ENCODE data around the gene KRT25. TPM values are rescaled to one million over a fixed set of nuclear protein-coding genes. Genes with fewer than 3 reads are reported as not detected.

The KRT25 gene
- total RNA-seq, 1 donor from 2014 or later: not detected

DNA sequence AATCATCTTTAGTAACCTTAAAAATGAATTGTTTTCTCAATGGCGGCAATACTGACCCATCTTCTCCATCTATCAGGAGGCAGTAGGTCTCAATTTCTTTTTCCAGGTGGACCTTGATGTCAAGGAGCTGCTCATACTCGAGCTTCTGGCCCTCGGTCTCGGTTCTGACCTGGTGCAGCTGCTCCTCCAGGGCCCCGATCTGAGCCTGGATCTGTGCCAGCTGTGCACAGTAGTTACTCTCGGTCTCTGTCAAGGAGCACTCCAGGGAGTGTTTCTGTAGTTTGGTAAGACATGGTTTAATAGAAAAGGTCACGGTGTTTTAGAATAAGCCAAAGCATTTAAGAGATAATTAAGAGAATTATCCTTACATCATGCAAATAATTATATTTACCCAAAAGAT lies 22.3 kb upstream of the KRT25 start:
- no peak for DNase-seq
- H3K4me3 Mint-ChIP-seq (ENCODE audit: unreplicated experiment): no peak overlapping the region
- H3K27me3 Mint-ChIP-seq (ENCODE audit: unreplicated experiment): no peaks in the 10 kb centered on the region
- TF ChIP-seq, protein P1, sequence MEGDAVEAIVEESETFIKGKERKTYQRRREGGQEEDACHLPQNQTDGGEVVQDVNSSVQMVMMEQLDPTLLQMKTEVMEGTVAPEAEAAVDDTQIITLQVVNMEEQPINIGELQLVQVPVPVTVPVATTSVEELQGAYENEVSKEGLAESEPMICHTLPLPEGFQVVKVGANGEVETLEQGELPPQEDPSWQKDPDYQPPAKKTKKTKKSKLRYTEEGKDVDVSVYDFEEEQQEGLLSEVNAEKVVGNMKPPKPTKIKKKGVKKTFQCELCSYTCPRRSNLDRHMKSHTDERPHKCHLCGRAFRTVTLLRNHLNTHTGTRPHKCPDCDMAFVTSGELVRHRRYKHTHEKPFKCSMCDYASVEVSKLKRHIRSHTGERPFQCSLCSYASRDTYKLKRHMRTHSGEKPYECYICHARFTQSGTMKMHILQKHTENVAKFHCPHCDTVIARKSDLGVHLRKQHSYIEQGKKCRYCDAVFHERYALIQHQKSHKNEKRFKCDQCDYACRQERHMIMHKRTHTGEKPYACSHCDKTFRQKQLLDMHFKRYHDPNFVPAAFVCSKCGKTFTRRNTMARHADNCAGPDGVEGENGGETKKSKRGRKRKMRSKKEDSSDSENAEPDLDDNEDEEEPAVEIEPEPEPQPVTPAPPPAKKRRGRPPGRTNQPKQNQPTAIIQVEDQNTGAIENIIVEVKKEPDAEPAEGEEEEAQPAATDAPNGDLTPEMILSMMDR (IDR thresholded peaks at IDR 0.05; ENCODE audit: partially characterized antibody, unreplicated experiment): no peak
- H3K4me1 Mint-ChIP-seq (ENCODE audit: low read depth, unreplicated experiment): no peaks in the 10 kb centered on the region
- H3K9me3 Mint-ChIP-seq (ENCODE audit: unreplicated experiment): no peaks in the 10 kb centered on the region
- no peak overlapping the region for H3K27ac Mint-ChIP-seq (ENCODE audit: unreplicated experiment)
- H3K36me3 Mint-ChIP-seq (ENCODE audit: unreplicated experiment): no peaks in the 10 kb centered on the region

DNA sequence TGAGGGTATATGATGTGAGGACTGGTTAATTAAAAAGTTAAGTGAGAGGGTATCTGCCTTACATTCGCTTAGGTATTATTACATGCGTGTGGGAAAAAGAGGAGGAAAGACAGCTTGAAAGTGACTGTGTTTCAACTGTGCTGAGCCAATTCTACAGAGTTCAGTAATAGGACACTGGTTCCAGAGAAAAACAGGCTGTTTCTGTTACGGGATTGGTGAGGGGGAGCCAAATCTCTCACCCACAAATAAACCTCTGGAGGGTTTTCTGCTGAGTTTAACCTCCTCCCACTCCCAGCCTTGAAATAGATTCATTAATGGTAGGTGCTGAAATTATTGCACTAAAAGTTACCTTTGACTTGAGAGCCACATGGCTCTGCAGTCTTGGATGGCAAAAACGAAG lies 20.8 kb upstream of the KRT25 start:
- peaks cover 2% of the 10 kb centered on the region for H3K27me3 Mint-ChIP-seq (ENCODE audit: unreplicated experiment)
- H3K36me3 Mint-ChIP-seq (ENCODE audit: unreplicated experiment): no peaks in the 10 kb centered on the region
- no peak for DNase-seq
- H3K4me3 Mint-ChIP-seq (ENCODE audit: unreplicated experiment): no peak overlapping the region
- no peak overlapping the region for H3K27ac Mint-ChIP-seq (ENCODE audit: unreplicated experiment)
- no peaks in the 10 kb centered on the region for H3K4me1 Mint-ChIP-seq (ENCODE audit: low read depth, unreplicated experiment)
- no peaks in the 10 kb centered on the region for H3K9me3 Mint-ChIP-seq (ENCODE audit: unreplicated experiment)
- TF ChIP-seq, protein P1 (IDR thresholded peaks at IDR 0.05; ENCODE audit: partially characterized antibody, unreplicated experiment): no peak

DNA sequence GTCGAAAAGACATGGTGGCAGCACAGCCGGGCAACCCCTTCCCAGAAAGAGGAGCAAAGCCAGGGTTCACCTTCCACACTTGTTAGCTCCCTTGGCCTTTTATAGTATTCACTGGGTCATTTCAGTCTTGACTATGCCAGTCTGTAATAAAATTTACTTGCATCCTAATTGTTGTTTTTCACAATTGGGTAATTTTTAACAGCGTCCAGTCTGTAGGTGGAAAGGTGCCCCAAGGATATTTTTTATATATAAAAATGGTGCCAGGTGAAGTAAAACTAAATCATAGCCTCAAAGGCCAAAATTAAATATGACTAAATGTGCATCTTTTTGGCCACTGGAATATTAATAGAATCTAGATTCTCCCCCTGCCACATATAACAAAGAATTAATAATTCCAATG lies 17.0 kb upstream of the KRT25 start, which contains the start of gene KRT26:
TSS of gene KRT26 (minus strand) at position 101 of the 400 bp plus-strand sequence. CDS start at position 13, 88 bp downstream.
- H3K27ac Mint-ChIP-seq (ENCODE audit: unreplicated experiment): no peak within 1 kb of the TSS

DNA sequence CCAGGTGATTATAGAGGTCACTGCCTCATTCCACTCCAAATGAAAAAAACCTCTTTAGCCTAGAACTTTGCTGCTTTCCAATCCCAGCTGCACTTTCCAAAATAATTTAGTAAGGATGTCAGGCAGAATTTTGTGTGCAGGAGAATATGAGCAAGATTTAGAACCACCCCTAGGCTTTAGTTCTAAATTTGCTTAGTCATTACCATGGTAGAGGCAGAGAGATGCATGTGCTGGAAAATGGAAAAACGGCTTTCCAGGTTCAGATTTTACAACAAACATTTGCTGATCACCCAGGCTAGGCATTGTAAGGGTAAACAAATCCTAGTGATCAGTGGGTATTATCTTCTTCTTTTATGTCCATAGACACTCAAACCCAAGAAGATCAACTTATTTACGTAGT lies 10.5 kb upstream of the KRT25 start:
- Mint-ChIP-seq H3K4me3 (ENCODE audit: unreplicated experiment) (no peak overlapping the region), H3K27me3 (ENCODE audit: unreplicated experiment) (no peaks in the 10 kb centered on the region), H3K9me3 (ENCODE audit: unreplicated experiment) (peaks cover 8% of the 10 kb centered on the region), H3K4me1 (ENCODE audit: low read depth, unreplicated experiment) (no peaks in the 10 kb centered on the region), H3K36me3 (ENCODE audit: unreplicated experiment) (peaks cover 13% of the 10 kb centered on the region), H3K27ac (ENCODE audit: unreplicated experiment) (no peak overlapping the region)
- TF ChIP-seq, protein P1 (IDR thresholded peaks at IDR 0.05; ENCODE audit: partially characterized antibody, unreplicated experiment): no peak
- no peak for DNase-seq

More for the DNA sequence above, 17.0 kb upstream of the KRT25 start, which contains the start of gene KRT26:
- H3K27me3 Mint-ChIP-seq (ENCODE audit: unreplicated experiment): peaks cover 2% of the 10 kb centered on the region
- no peaks in the 10 kb centered on the region for H3K36me3 Mint-ChIP-seq (ENCODE audit: unreplicated experiment)
- no peak within 1 kb of the TSS for H3K4me3 Mint-ChIP-seq (ENCODE audit: unreplicated experiment)
- no peak for DNase-seq
- no peaks in the 10 kb centered on the region for H3K4me1 Mint-ChIP-seq (ENCODE audit: low read depth, unreplicated experiment)
- TF ChIP-seq, protein P1 (IDR thresholded peaks at IDR 0.05; ENCODE audit: partially characterized antibody, unreplicated experiment): no peak
- H3K9me3 Mint-ChIP-seq (ENCODE audit: unreplicated experiment): no peaks in the 10 kb centered on the region

DNA sequence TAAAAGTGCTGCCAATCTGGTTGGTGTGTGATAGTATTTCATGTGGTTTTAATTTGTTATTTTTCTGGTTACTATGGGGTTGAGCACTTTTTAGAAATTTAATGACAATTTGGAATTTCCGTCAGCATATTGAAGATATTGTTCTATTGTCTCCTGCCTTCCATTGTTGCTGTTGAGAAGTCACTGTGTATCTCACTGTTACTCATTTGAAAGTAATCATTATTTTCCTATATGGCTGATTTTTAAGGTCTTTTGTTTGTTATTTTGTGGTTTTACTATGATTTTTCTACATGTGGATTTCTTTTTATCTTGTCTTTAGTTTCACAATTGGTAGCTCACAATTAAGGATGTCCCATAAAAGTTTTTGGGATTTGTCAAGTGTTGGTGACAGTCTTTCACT lies 8.6 kb upstream of the KRT25 start:
- peaks cover 19% of the 10 kb centered on the region for H3K36me3 Mint-ChIP-seq (ENCODE audit: unreplicated experiment)
- H3K4me3 Mint-ChIP-seq (ENCODE audit: unreplicated experiment): no peak overlapping the region
- H3K27ac Mint-ChIP-seq (ENCODE audit: unreplicated experiment): no peak overlapping the region
- H3K9me3 Mint-ChIP-seq (ENCODE audit: unreplicated experiment): peaks cover 11% of the 10 kb centered on the region
- no peaks in the 10 kb centered on the region for H3K4me1 Mint-ChIP-seq (ENCODE audit: low read depth, unreplicated experiment)
- no peak for DNase-seq
- no peaks in the 10 kb centered on the region for H3K27me3 Mint-ChIP-seq (ENCODE audit: unreplicated experiment)
- TF ChIP-seq, protein P1 (IDR thresholded peaks at IDR 0.05; ENCODE audit: partially characterized antibody, unreplicated experiment): no peak

All from glutamatergic neuron (in vitro differentiated cells).